NCI-H146 treated with DMSO at 0.1 percent for 48 hours (cell line): Measurements from ENCODE around the gene RND3.

Experiments
- DNase-seq: peaks from one replicate; lab custom pipeline; 2025; ENCODE audit not compliant: unreplicated experiment; lab: John Stamatoyannopoulos, UW

RND3 gene

GRCh38 chr2:150476809-150477302 is 10.6 kb downstream of the RND3 start:
- no peak for DNase-seq

- no peak for DNase-seq
These were observed 11.2 kb downstream of the RND3 start for GRCh38 chr2:150476286-150476685.

- no peak for DNase-seq
These were observed 11.8 kb downstream of the RND3 start for GRCh38 chr2:150475479-150476250.

- no peak for DNase-seq
These were observed 13.0 kb downstream of the RND3 start for GRCh38 chr2:150474326-150475074.

GRCh38 chr2:150473767-150474166 is 13.7 kb downstream of the RND3 start:
- DNase-seq: no peak

GRCh38 chr2:150472511-150472899 is 15.0 kb downstream of the RND3 start:
- no peak for DNase-seq

GRCh38 chr2:150471813-150472510 is 15.5 kb downstream of the RND3 start:
- no peak for DNase-seq

GRCh38 chr2:150470435-150470834 is 17.0 kb downstream of the RND3 start:
- no peak for DNase-seq

- DNase-seq: no peak
These were observed 17.7 kb downstream of the RND3 start for GRCh38 chr2:150469706-150470274.

- DNase-seq: no peak
These were observed 19.0 kb downstream of the RND3 start for GRCh38 chr2:150468350-150468960.

- no peak for DNase-seq
These were observed 19.9 kb downstream of the RND3 start for GRCh38 chr2:150467621-150467963.

GRCh38 chr2:150466741-150467620 is 20.5 kb downstream of the RND3 start:
- DNase-seq: no peak

- DNase-seq: no peak
These were observed 21.5 kb downstream of the RND3 start for GRCh38 chr2:150465703-150466569.

- DNase-seq: no peak
These were observed 22.5 kb downstream of the RND3 start for GRCh38 chr2:150464986-150465385.

GRCh38 chr2:150464270-150464669 is 23.2 kb downstream of the RND3 start:
- DNase-seq: no peak

- no peak for DNase-seq
These were observed 24.7 kb downstream of the RND3 start for GRCh38 chr2:150462770-150463169.

- DNase-seq: no peak
These were observed 28.2 kb downstream of the RND3 start for GRCh38 chr2:150459281-150459680.

- DNase-seq: no peak
These were observed 36.7 kb downstream of the RND3 start for GRCh38 chr2:150450765-150451164.

GRCh38 chr2:150449856-150450255 is 37.6 kb downstream of the RND3 start:
- no peak for DNase-seq
